CD4-positive, alpha-beta T cell treated with Interferon gamma for 1 hour (primary cell): ENCODE measurements around the gene SLC35G1.

ENCODE experiments used
- DNase-seq: peaks from one replicate; pipeline ENCODE4 v3.0.0-alpha.2; 2020

The SLC35G1 gene

GRCh38 chr10:93879273-93879672 is 14.5 kb upstream of the SLC35G1 start:
- no peak for DNase-seq

DNA sequence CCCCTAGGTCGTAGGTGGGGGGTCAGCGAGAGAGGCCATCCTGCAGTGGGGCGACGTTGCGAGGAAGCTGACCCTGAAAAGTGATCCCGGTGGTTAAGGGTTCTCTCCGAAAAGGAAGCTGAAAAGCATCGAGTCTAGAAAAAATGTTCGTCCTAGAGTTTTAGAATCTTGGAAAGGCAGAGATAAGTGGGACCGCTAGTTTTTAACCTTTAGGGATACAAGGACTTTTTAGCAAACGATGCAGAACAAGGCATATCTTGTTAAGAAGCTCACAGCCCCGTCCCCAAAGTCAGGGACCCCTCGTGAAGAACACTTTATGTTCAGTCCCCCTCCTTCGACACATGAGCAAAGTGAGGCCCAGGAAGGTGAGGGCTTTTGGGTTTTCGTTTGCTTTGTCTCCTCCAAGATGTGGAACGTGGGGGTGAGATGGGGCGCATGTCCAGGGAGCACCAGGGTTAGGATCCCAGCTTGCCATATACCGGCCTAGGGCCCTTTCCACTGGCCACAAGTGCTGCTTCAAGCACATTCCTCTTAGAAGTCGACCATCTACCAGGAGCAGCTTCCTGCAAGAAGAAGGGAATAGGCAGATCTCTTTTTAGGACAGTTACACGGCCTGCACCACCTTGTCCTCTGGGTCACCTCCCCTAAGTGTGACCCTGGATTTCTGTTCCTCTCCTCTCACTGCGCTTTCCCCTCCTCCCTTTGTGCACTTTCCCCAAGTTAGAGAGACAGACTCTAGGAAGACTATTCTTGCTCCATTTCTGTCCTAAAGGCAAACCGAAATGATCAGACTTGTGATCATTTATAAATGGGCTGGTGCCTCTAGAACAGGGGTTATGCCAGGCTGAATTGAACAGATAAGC is 969 bp downstream of the SLC35G1 start:
- DNase-seq, result no peak

DNA sequence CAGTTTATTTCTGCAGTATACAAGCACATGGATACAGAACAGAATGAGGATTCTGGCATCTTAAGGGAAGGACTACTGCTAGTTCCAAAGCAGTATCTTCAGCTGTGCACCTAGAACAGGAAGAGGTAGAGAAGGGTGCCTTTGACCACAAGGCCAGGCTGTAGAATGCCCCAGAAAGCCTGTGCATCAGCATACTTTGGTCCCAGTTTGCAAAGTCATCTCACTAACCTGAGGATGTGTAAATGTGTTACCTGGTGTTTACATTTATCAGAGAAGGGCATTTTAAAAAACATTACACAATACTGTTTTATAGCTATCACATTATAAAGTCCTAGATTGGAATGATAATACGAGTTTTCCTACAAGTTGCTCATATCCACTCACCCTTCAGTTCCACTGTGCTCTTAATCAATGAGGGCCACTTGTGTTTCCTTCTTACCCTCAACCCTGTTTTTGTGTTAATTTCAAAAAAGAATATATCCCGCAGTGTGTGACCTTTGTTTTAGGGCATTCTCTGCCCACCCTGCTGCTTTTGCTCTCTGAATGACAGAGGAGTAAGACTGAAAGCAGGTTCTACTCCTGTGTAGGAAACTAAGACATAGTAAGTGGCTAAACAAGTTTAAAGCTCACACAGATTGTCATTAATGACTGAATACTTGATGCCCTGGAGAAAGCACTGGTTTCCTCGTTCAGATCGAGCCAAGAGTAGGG is 3.4 kb downstream of the SLC35G1 start:
- DNase-seq, result no peak

DNA sequence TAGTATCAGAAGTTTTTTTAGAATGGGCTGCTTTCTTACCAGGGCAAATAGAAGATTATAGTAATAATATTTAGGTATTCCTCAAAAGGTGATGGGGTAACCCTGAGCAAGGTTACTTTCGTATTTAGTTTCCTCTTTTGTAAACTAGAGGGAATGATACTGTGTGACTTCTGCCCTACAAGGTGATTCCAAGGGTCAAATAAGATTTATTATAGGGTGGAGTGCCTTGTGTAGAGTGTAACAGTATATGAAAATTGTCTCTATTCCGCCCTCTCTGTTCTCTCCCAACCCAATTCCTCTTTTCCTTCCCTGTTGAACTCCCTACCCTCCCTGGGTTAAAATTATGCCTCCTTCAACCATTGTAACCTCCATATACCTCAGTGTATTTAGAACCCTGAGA is 5.3 kb downstream of the SLC35G1 start:
- no peak for DNase-seq

- DNase-seq, result no peak
Observed at GRCh38 chr10:93903051-93903450, 9.3 kb downstream of the SLC35G1 start.

DNA sequence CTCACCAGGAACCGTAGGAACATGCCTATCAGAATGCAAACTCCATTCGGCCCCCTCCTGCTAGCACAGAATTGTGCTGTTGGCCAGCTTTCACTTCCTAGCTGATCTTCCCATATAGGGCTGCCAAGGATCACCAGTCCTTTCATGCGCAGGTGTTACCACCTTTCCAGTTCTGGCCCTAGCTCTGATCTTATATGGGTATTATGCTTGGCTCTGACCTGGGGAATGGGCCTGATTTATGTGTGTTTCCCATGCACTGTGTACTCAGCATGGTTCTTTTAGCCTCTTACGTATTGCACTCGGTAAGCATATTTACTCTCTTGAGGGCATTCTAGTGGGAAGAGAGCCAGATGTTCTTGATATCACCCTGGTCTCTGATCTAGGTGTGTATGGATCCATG is 11.1 kb downstream of the SLC35G1 start:
- DNase-seq, result no peak

- no peak for DNase-seq
Observed at GRCh38 chr10:93907059-93907458, 13.3 kb downstream of the SLC35G1 start.

DNA sequence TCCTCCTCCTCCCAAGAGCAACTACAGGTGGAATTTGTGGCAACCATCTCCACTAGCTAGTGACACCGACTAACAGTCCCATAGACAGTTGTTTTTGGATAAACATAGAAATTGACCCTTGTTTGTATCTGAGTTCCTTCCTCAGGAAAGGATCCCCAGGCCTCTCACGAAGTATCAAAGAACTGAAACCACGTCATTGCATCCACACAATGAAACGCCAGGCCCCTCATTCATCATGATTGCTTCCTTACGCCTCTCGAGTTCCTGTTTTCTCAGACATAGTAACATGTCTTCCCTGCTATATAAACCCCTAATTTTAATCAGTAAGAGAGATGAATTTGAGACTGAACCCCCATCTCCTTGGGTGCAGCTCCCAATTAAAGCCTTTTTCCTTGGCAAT is 18.1 kb downstream of the SLC35G1 start:
- no peak for DNase-seq

DNA sequence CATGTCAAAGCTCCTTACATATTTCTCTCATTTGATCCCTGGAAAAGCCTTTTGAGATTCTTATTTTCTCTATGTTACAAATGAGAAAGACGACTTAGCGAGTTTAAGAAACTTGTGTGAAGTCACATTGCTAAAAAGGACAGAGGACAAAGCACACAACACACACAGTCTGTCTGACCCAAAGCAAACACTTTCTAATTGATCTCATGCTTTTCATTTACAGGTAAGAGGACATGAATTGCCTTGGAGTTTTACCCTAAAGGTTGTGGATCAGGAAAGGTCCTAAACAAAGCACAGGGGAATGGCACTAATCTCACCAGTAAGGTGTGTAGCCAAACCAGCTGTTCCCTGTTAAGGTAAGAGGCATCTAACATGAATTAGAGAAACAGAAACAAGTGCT is 18.7 kb downstream of the SLC35G1 start:
- no peak for DNase-seq

DNA sequence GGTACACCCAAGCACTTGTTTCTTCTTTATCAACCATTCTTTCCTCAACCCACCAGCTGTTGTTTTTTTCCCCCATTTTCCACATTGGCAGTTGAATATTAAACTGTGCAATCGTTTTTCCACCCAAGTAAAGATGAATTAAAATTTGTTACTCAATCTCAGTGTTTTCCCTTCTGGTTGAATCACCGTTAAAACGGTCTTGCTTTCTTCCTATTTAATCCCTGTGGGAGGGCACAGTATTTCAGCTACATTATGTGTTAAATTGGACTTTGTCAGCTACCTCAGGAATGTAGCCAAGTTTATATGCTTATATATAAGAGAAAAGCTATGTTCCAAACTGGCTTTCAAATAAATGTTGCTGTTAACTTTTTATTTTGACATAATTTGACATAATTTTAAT is 19.9 kb downstream of the SLC35G1 start:
- DNase-seq, result no peak

DNA sequence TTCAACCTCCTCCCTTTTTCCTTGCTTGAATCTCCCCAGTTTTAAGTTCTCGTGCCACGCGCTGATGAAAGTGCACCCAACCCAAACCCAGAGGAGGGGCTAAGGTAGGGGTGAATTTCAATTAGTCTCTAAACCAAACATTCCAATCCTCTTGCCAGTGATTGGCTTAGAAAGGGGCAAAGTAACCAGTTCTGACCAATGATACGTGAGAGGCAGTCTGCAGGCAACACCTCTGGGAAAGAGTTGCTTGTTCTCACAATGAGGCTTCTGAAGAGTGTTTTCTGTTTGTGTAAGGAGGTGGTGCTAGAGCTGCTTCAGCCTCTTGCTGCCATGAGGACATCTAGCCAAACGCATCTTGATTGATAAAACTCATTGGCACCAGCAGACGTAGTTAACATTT is 21.8 kb downstream of the SLC35G1 start:
- DNase-seq, result no peak

GRCh38 chr10:93916257-93917063 is 22.7 kb downstream of the SLC35G1 start:
- DNase-seq, result no peak

- DNase-seq, result no peak
Observed at GRCh38 chr10:93917064-93917391, 23.2 kb downstream of the SLC35G1 start.

- no peak for DNase-seq
Observed at GRCh38 chr10:93917821-93918220, 24.0 kb downstream of the SLC35G1 start.

- no peak for DNase-seq
Observed at GRCh38 chr10:93921338-93921737, 27.6 kb downstream of the SLC35G1 start.

GRCh38 chr10:93926613-93927012 is 32.8 kb downstream of the SLC35G1 start:
- no peak for DNase-seq

DNA sequence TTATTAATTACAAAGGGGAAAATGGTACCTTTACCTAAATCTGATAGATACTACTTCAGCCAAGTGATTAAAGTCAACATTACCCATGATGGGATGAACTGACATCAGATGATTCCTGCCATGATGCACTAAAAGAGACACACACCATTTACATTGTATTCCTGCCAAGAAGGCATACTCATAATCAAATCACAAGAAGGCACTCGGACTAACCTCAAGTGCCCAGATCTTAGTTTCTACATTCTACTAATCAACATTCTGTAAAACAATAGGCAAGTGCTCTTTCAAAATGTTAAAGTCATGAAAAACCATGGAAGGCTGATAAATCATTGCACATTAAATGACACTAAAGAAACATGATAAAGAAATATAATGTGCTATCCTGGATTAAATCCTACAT is 44.4 kb downstream of the SLC35G1 start:
- DNase-seq, result no peak

- DNase-seq, result no peak
Observed at GRCh38 chr10:93940881-93941280, 47.1 kb downstream of the SLC35G1 start.

DNA sequence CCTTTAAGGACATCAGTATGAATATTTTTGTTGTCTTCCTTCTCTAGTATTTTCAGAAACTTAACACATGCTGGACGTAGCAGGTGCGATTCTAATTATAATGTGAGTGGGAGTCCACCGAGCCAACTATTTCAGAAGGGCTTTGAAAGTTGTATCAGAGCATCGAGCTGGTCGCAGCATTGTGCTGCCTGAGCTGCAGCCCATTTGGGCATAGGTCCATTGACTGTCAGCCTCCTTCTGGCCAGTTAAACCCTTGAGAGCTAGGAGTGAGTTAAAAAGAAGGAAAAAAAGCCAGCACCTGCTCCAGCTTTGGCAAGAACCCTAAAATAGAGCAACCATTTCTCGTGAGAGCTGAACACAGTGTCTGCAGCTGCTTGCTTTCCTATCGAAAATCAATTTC is 47.8 kb downstream of the SLC35G1 start:
- no peak for DNase-seq

DNA sequence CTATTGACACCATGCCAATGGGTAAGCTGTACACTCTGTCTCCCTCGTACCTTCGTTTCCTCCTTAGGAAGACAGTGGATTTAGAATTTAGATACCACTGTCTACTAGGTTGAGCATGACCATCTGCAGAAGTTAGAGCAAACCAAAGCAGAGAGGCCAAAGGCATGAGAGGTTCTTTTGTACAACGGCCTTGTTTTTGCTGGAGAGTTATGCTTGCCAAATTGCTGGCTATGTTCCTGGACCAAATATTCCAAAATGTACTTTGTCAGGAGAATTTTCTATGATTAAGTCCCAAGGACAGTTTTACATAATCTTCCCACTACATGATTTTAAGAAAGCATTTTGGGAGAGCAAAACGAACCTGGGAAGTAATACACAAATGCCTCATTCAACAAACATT is 52.0 kb downstream of the SLC35G1 start:
- DNase-seq, result no peak

DNA sequence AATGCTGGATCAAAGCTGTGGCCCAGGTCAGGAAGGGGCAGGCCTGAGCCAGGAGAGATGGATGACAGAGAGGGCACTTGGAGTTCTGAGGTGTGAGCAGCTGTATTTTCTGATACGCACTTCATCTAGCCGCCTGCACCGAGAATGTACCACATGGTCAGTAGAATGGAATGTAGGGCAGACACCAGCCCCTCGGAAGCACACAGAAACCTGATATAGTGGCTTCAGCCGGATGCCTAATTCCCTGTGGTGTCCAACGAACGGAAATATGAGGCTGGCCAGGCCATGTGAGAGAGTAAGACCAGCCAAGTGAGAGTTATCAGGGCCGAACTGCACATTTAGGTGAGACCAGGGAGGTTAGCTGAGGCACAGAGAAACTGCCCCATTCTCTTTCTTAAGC is 53.3 kb downstream of the SLC35G1 start:
- DNase-seq, result no peak

GRCh38 chr10:93947524-93947923 is 53.7 kb downstream of the SLC35G1 start:
- no peak for DNase-seq

- DNase-seq, result no peak
Observed at GRCh38 chr10:93951905-93952304, 58.1 kb downstream of the SLC35G1 start.
